ENCODE data around the gene TMEM181.

Gene TMEM181

DNA sequence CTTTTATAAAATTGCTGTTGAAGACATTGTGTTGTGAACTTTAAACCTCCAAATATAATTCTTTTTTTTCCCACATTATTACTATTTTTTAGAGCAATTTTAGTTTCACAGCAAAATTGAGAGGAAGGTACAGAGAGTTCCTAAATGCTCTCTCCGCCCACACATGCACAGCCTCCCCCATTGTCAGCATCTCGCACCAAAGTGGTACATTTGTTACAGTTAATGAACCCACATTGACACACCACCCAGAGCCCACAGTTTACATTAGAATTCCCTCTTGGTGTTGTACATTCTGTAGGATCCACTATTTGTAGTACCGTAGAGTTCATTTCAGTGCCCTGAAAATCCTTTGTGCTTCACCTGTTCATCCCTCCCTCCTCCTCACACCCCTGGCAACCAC lies 33.8 kb downstream of the TMEM181 start:
- no peak overlapping the region for H3K9ac ChIP-seq
- no peaks in the 10 kb centered on the region for H3K27me3 ChIP-seq (ENCODE audit: insufficient read depth, low read depth)
- no peak overlapping the region for H2AFZ ChIP-seq (ENCODE audit: low read depth)
- H3K79me2 ChIP-seq (ENCODE audit: insufficient read depth, low read depth), result no peaks in the 10 kb centered on the region
- H3K4me1 ChIP-seq (ENCODE audit: low read depth, poor library complexity, severe bottlenecking), result no peaks in the 10 kb centered on the region
- TF ChIP-seq CTCF (conservative IDR thresholded peaks at IDR 0.05; ENCODE audit: low read depth, low read length), result no peak
- no peaks in the 10 kb centered on the region for H3K36me3 ChIP-seq (ENCODE audit: insufficient read depth)
- H4K20me1 ChIP-seq (ENCODE audit: insufficient read depth), result no peaks in the 10 kb centered on the region
- H3K4me2 ChIP-seq, result no peak overlapping the region
- no peak overlapping the region for H3K27ac ChIP-seq
- no peak overlapping the region for H3K4me3 ChIP-seq (IDR thresholded peaks at IDR 0.05; ENCODE audit: insufficient read depth, low read depth, low read length)

- Histone ChIP-seq H3K79me2 (ENCODE audit: insufficient read depth, low read depth) (no peaks in the 10 kb centered on the region), H3K9ac (no peak overlapping the region), H3K27me3 (ENCODE audit: insufficient read depth, low read depth) (no peaks in the 10 kb centered on the region), H3K4me2 (no peak overlapping the region), H4K20me1 (ENCODE audit: insufficient read depth) (no peaks in the 10 kb centered on the region), H3K4me3 (IDR thresholded peaks at IDR 0.05; ENCODE audit: insufficient read depth, low read depth, low read length) (no peak overlapping the region), H3K27ac (no peak overlapping the region), H3K36me3 (ENCODE audit: insufficient read depth) (no peaks in the 10 kb centered on the region), H2AFZ (ENCODE audit: low read depth) (no peak overlapping the region), H3K4me1 (ENCODE audit: low read depth, poor library complexity, severe bottlenecking) (no peaks in the 10 kb centered on the region)
- no peak for TF ChIP-seq CTCF (conservative IDR thresholded peaks at IDR 0.05; ENCODE audit: low read depth, low read length)
These were observed 35.3 kb downstream of the TMEM181 start for GRCh38 chr6:158595223-158595622.

DNA sequence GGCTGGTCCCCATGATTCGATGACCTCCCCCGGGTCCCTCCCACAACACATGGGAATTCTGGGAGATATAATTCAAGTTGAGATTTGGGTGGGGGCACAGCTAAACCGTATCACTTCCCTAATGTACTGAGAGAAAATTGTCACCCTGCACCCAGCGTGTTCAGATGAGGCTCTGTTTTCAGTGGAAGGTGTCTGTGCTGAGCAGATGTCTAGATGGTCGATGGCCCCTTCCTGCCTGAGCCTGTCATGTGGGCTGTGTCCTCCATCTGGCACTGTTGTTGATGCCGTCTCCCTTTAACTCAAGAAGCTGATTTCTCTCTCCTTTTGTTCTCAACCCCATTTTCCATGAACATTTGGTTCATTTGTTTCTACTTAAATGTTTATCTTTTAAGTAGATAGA lies 37.0 kb downstream of the TMEM181 start:
- no peak for TF ChIP-seq CTCF (conservative IDR thresholded peaks at IDR 0.05; ENCODE audit: low read depth, low read length)

DNA sequence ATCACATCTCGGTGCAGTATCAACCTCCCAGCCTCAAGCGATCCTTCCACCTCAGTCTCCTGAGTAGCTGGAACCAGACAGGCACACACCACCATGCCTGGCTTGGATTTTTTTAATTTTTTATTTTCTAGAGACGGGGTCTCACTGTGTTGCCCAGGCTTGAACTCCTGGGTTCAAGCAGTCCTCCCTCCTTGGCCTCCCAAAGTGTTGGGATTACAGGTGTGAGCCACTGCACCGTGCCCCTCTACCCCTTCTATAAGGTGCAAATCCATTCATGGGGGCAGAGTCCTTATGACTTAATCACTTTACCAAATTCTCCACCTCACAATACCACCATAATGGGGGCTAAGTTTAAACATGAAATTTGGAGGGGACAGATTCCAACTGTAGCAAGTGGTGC lies 37.7 kb downstream of the TMEM181 start:
- Histone ChIP-seq H3K4me3 (IDR thresholded peaks at IDR 0.05; ENCODE audit: insufficient read depth, low read depth, low read length) (no peak overlapping the region), H3K4me1 (ENCODE audit: low read depth, poor library complexity, severe bottlenecking) (no peaks in the 10 kb centered on the region), H3K4me2 (no peak overlapping the region), H2AFZ (ENCODE audit: low read depth) (no peak overlapping the region), H3K9ac (no peak overlapping the region), H3K36me3 (ENCODE audit: insufficient read depth) (no peaks in the 10 kb centered on the region), H3K79me2 (ENCODE audit: insufficient read depth, low read depth) (no peaks in the 10 kb centered on the region), H4K20me1 (ENCODE audit: insufficient read depth) (no peaks in the 10 kb centered on the region), H3K27ac (no peak overlapping the region), H3K27me3 (ENCODE audit: insufficient read depth, low read depth) (no peaks in the 10 kb centered on the region)
- TF ChIP-seq CTCF (conservative IDR thresholded peaks at IDR 0.05; ENCODE audit: low read depth, low read length), result no peak

More for the DNA sequence above, 37.0 kb downstream of the TMEM181 start:
- Histone ChIP-seq H2AFZ (ENCODE audit: low read depth) (no peak overlapping the region), H3K4me3 (IDR thresholded peaks at IDR 0.05; ENCODE audit: insufficient read depth, low read depth, low read length) (no peak overlapping the region), H4K20me1 (ENCODE audit: insufficient read depth) (no peaks in the 10 kb centered on the region), H3K36me3 (ENCODE audit: insufficient read depth) (no peaks in the 10 kb centered on the region), H3K27me3 (ENCODE audit: insufficient read depth, low read depth) (no peaks in the 10 kb centered on the region), H3K27ac (no peak overlapping the region), H3K4me1 (ENCODE audit: low read depth, poor library complexity, severe bottlenecking) (no peaks in the 10 kb centered on the region), H3K4me2 (no peak overlapping the region), H3K9ac (no peak overlapping the region), H3K79me2 (ENCODE audit: insufficient read depth, low read depth) (no peaks in the 10 kb centered on the region)
